HepG2 (cell line): ENCODE results near the gene RPS19BP1. TPM values are rescaled to one million over a fixed set of nuclear protein-coding genes. Genes with fewer than 3 reads are reported as not detected.

ENCODE experiments used
- CREB1 ChIP-seq, 2 experiments: fragments of 450-650 bp in 1 of 2; IDR thresholded peaks; 2 replicates each; pipeline ENCODE4 v1.6.1; 2016 to 2017; ENCODE audit warnings: control low read depth in 1 of 2, mild to moderate bottlenecking in 1 of 2, missing compliant biosample characterization in 1 of 2, missing genetic modification characterization in 1 of 2
- GATAD2A ChIP-seq: IDR thresholded peaks from 2 replicates; pipeline ENCODE4 v1.6.1; 2016
- GZF1 ChIP-seq: sonication (generic); formaldehyde crosslinking; IDR thresholded peaks from 2 replicates; pipeline ENCODE4 v1.5.1; 2020; ENCODE audit warnings: mild to moderate bottlenecking, missing genetic modification reagents
- HDAC2 ChIP-seq: sonication (generic); formaldehyde crosslinking; IDR thresholded peaks from 2 replicates; pipeline ENCODE4 v1.4.0; 2020; ENCODE audit warnings: missing genetic modification reagents
- SNAPC2 ChIP-seq: sonication (generic); formaldehyde crosslinking; IDR thresholded peaks from 2 replicates; pipeline ENCODE4 v1.8.1; 2022; ENCODE audit warnings: mild to moderate bottlenecking, missing genetic modification reagents
- SP5 ChIP-seq: IDR thresholded peaks from 2 replicates; pipeline ENCODE4 v1.6.1; 2016; ENCODE audit warnings: low read depth, borderline replicate concordance
- ZNF12 ChIP-seq: sonication (generic); formaldehyde crosslinking; IDR thresholded peaks from 2 replicates; pipeline ENCODE4 v1.5.0; 2020; ENCODE audit warnings: missing genetic modification reagents
- ZNF160 ChIP-seq: sonication (generic); formaldehyde crosslinking; IDR thresholded peaks from 2 replicates; pipeline ENCODE4 v1.8.0; 2022; ENCODE audit warnings: mild to moderate bottlenecking, inconsistent platforms, missing genetic modification reagents
- ZNF251 ChIP-seq: sonication (generic); formaldehyde crosslinking; IDR thresholded peaks from 2 replicates; pipeline ENCODE4 v1.9.0; 2021; ENCODE audit warnings: mild to moderate bottlenecking, missing genetic modification reagents
- ZNF558 ChIP-seq: sonication (generic); formaldehyde crosslinking; IDR thresholded peaks from 2 replicates; pipeline ENCODE4 v1.9.0; 2022; ENCODE audit warnings: mild to moderate bottlenecking, missing genetic modification reagents, borderline replicate concordance
- ZSCAN29 ChIP-seq: sonication (generic); formaldehyde crosslinking; conservative IDR thresholded peaks from 2 replicates; pipeline ENCODE4 v1.4.0; 2020; ENCODE audit warnings: mild to moderate bottlenecking, missing genetic modification reagents
- polyA plus RNA-seq, 8 experiments: library from polyadenylated mRNA; depleted of rRNA in 3 of 8; stranded (reverse) in 7 of 8; unstranded in 1 of 8; fragments of >200 nt; fragmentation: Illumina TruSeq in 4 of 8; extraction: Trizol in 4 of 8; gene quantifications; 2 replicates each; pipeline versions ENCODE4 v1.2.1 to v1.2.3, GENCODE V29; 2011 to 2016; ENCODE audit warnings: low read depth in 4 of 8, missing spikeins in 1 of 8, mixed read lengths in 1 of 8; ENCODE audit not compliant: insufficient read depth in 1 of 8
- total RNA-seq, 5 experiments: library from RNA; depleted of rRNA; stranded (reverse); fragments of >200 nt; fragmentation: Illumina TruSeq; extraction: Trizol; gene quantifications; 2 replicates each; pipeline ENCODE4 v1.2.3, GENCODE V29; 2016; ENCODE audit warnings: low read depth in 1 of 5
- TF ChIP-seq, protein P1 (sequence below): sonication (generic); formaldehyde crosslinking; IDR thresholded peaks from 2 replicates; pipeline ENCODE4 v1.5.1; 2020; ENCODE audit warnings: missing genetic modification reagents, mild to moderate bottlenecking, borderline replicate concordance
- TF ChIP-seq, protein P2 (sequence below): IDR thresholded peaks from 2 replicates; pipeline ENCODE4 v1.6.1; 2016; ENCODE audit warnings: low read depth, missing genetic modification reagents, missing compliant biosample characterization
- TF ChIP-seq, protein P3 (sequence below): sonication (generic); formaldehyde crosslinking; IDR thresholded peaks from 2 replicates; pipeline ENCODE4 v1.4.0; 2020; ENCODE audit warnings: mild to moderate bottlenecking, missing genetic modification reagents, borderline replicate concordance
- TF ChIP-seq, protein P4 (sequence below): sonication (generic); formaldehyde crosslinking; IDR thresholded peaks from 2 replicates; pipeline ENCODE4 v1.5.1; 2020; ENCODE audit warnings: missing genetic modification reagents, mild to moderate bottlenecking, borderline replicate concordance

The RPS19BP1 gene
- total and polyA plus RNA-seq, 2 of the 13 experiments (the other 11 are each of a cell fraction or from before 2014, with no cell fraction given): 44.3 to 81.3 TPM

DNA sequence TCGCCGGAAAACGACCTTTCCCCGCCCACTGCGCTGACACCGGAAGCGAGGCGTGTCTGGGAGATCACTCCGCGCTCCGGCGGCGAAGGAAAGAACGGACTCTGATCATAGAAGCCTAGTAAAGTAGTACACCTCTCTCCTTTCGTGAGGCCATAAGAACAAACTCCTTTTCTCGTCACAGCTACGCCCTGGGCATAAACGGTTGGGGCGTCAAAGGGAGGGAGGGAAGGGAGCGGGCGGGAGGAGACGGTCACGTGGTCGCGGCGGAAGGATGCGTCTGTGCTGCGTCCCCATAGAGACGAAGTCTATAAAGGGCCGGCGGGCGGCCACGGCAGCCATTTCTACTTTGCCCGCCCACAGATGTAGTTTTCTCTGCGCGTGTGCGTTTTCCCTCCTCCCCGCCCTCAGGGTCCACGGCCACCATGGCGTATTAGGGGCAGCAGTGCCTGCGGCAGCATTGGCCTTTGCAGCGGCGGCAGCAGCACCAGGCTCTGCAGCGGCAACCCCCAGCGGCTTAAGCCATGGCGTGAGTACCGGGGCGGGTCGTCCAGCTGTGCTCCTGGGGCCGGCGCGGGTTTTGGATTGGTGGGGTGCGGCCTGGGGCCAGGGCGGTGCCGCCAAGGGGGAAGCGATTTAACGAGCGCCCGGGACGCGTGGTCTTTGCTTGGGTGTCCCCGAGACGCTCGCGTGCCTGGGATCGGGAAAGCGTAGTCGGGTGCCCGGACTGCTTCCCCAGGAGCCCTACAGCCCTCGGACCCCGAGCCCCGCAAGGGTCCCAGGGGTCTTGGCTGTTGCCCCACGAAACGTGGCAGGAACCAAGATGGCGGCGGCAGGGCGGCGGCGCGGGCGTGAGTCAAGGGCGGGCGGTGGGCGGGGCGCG is 12.1 kb downstream of the RPS19BP1 start, which contains the start of gene ATF4 (continued):
- TF ChIP-seq, protein P1, sequence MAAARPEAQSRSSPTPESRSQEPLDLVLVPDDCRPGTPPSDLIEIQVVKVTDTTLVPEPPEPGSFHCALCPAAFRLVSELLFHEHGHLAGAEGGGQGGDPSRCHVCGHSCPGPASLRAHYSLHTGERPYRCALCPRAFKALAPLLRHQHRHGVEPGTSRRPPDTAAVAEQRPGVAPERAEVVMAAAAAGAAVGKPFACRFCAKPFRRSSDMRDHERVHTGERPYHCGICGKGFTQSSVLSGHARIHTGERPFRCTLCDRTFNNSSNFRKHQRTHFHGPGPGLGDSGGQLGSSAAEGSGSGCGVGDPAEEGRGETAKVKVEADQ: peak; percentile 28; the same call in 1 of the 2 replicates
- TF ChIP-seq, protein P2, sequence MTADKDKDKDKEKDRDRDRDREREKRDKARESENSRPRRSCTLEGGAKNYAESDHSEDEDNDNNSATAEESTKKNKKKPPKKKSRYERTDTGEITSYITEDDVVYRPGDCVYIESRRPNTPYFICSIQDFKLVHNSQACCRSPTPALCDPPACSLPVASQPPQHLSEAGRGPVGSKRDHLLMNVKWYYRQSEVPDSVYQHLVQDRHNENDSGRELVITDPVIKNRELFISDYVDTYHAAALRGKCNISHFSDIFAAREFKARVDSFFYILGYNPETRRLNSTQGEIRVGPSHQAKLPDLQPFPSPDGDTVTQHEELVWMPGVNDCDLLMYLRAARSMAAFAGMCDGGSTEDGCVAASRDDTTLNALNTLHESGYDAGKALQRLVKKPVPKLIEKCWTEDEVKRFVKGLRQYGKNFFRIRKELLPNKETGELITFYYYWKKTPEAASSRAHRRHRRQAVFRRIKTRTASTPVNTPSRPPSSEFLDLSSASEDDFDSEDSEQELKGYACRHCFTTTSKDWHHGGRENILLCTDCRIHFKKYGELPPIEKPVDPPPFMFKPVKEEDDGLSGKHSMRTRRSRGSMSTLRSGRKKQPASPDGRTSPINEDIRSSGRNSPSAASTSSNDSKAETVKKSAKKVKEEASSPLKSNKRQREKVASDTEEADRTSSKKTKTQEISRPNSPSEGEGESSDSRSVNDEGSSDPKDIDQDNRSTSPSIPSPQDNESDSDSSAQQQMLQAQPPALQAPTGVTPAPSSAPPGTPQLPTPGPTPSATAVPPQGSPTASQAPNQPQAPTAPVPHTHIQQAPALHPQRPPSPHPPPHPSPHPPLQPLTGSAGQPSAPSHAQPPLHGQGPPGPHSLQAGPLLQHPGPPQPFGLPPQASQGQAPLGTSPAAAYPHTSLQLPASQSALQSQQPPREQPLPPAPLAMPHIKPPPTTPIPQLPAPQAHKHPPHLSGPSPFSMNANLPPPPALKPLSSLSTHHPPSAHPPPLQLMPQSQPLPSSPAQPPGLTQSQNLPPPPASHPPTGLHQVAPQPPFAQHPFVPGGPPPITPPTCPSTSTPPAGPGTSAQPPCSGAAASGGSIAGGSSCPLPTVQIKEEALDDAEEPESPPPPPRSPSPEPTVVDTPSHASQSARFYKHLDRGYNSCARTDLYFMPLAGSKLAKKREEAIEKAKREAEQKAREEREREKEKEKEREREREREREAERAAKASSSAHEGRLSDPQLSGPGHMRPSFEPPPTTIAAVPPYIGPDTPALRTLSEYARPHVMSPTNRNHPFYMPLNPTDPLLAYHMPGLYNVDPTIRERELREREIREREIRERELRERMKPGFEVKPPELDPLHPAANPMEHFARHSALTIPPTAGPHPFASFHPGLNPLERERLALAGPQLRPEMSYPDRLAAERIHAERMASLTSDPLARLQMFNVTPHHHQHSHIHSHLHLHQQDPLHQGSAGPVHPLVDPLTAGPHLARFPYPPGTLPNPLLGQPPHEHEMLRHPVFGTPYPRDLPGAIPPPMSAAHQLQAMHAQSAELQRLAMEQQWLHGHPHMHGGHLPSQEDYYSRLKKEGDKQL: no peak
- TF ChIP-seq SNAPC2 (CRISPR knock-in tag) (no peak; the same call in 1 of the 2 replicates), CREB1 (IDR thresholded peaks at IDR 0.05) (peak; percentile 82), CREB1 (CRISPR knock-in tag; IDR thresholded peaks at IDR 0.05) (peak; percentile 85), ZSCAN29 (0 out of 2 replicates have a peak, but pooled peaks have one; percentile 60), ZNF558 (CRISPR knock-in tag) (peak; percentile 44; the same call in 1 of the 2 replicates), ZNF12 (CRISPR knock-in tag) (peak; percentile 18; the same call in 1 of the 2 replicates), SP5 (CRISPR knock-in tag) (no peak), HDAC2 (no peak), ZNF251 (CRISPR knock-in tag) (no peak), GZF1 (CRISPR knock-in tag) (no peak), GATAD2A (peak; percentile 53), ZNF160 (CRISPR knock-in tag) (peak; percentile 84; the same call in 1 of the 2 replicates)
- TF ChIP-seq, protein P3, sequence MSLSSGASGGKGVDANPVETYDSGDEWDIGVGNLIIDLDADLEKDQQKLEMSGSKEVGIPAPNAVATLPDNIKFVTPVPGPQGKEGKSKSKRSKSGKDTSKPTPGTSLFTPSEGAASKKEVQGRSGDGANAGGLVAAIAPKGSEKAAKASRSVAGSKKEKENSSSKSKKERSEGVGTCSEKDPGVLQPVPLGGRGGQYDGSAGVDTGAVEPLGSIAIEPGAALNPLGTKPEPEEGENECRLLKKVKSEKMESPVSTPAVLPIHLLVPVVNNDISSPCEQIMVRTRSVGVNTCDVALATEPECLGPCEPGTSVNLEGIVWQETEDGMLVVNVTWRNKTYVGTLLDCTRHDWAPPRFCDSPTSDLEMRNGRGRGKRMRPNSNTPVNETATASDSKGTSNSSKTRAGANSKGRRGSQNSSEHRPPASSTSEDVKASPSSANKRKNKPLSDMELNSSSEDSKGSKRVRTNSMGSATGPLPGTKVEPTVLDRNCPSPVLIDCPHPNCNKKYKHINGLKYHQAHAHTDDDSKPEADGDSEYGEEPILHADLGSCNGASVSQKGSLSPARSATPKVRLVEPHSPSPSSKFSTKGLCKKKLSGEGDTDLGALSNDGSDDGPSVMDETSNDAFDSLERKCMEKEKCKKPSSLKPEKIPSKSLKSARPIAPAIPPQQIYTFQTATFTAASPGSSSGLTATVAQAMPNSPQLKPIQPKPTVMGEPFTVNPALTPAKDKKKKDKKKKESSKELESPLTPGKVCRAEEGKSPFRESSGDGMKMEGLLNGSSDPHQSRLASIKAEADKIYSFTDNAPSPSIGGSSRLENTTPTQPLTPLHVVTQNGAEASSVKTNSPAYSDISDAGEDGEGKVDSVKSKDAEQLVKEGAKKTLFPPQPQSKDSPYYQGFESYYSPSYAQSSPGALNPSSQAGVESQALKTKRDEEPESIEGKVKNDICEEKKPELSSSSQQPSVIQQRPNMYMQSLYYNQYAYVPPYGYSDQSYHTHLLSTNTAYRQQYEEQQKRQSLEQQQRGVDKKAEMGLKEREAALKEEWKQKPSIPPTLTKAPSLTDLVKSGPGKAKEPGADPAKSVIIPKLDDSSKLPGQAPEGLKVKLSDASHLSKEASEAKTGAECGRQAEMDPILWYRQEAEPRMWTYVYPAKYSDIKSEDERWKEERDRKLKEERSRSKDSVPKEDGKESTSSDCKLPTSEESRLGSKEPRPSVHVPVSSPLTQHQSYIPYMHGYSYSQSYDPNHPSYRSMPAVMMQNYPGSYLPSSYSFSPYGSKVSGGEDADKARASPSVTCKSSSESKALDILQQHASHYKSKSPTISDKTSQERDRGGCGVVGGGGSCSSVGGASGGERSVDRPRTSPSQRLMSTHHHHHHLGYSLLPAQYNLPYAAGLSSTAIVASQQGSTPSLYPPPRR (CRISPR knock-in tag): peak; percentile 38; the same call in 1 of the 2 replicates
- TF ChIP-seq, protein P4, sequence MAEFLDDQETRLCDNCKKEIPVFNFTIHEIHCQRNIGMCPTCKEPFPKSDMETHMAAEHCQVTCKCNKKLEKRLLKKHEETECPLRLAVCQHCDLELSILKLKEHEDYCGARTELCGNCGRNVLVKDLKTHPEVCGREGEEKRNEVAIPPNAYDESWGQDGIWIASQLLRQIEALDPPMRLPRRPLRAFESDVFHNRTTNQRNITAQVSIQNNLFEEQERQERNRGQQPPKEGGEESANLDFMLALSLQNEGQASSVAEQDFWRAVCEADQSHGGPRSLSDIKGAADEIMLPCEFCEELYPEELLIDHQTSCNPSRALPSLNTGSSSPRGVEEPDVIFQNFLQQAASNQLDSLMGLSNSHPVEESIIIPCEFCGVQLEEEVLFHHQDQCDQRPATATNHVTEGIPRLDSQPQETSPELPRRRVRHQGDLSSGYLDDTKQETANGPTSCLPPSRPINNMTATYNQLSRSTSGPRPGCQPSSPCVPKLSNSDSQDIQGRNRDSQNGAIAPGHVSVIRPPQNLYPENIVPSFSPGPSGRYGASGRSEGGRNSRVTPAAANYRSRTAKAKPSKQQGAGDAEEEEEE (CRISPR knock-in tag): 0 out of 2 replicates have a peak, but pooled peaks have one; percentile 52
